Thyroid gland (tissue), 4 donors: Measurements from ENCODE around the gene RASA3. TPM values are rescaled to one million over a fixed set of nuclear protein-coding genes. Genes with fewer than 3 reads are reported as not detected.

ENCODE experiments used
- DNase-seq, 2 donors: peaks; one replicate each; pipeline ENCODE4 v3.0.0-alpha.2; 2019
- H3K27ac ChIP-seq, 3 donors: fragments of 200-600 bp; sonication (generic); 1 replicate in 2 of 3; 2 replicates in 1 of 3; pipeline ENCODE4 v1.5.1; 2016 to 2019; ENCODE audit warnings: mild to moderate bottlenecking in 1 of 3, moderate library complexity in 1 of 3
- H3K27me3 ChIP-seq: fragments of 200-600 bp; sonication (generic); one replicate; pipeline ENCODE4 v1.5.1; 2019
- H3K36me3 ChIP-seq, 2 donors: fragments of 200-600 bp; sonication (generic); one replicate each; pipeline ENCODE4 v1.5.1; 2016 to 2019
- H3K4me1 ChIP-seq, 2 donors: fragments of 200-600 bp; sonication (generic); one replicate each; pipeline ENCODE4 v1.5.1; 2017 to 2019
- H3K4me3 ChIP-seq, 3 donors: fragments of 200-600 bp; sonication (generic); replicated peaks in 1 of 3; 1 replicate in 2 of 3; 2 replicates in 1 of 3; pipeline ENCODE4 v1.5.1; 2016; ENCODE audit warnings: mild to moderate bottlenecking in 1 of 3
- H3K9me3 ChIP-seq: fragments of 200-600 bp; sonication (generic); one replicate; pipeline ENCODE4 v1.5.1; 2017
- POLR2A ChIP-seq, 2 donors: fragments of 450-650 bp; IDR thresholded peaks; one replicate each; pipeline ENCODE4 v1.6.1; 2017; ENCODE audit warnings: antibody characterized with exemption in 2 of 2, mild to moderate bottlenecking in 2 of 2, moderate library complexity in 1 of 2
- WGBS, 2 donors: methylation state at CpG; one replicate each; pipeline ENCODE4 v1.1.5; 2017; 5-methylcytosine and 5-hydroxymethylcytosine counted together
- intact Hi-C: fragments of 100-400 bp; cut with DNase I; formaldehyde crosslinking; loops from one replicate; pipeline ENCODE4 v1.15.1; 2023
- total RNA-seq, 4 donors: library from RNA; depleted of rRNA; stranded (reverse); fragments of >200 nt; gene quantifications; one replicate each; pipeline ENCODE4 v1.2.3, GENCODE V29; 2016
- TF ChIP-seq, protein P1 (sequence below), 6 experiments: fragments of 200-600 bp in 3 of 6; fragments of 450-650 bp in 3 of 6; sonication (generic) in 3 of 6; IDR thresholded peaks; one replicate each; pipeline ENCODE4 v1.5.1; 2016 to 2019; ENCODE audit warnings: antibody characterized with exemption in 6 of 6, mild to moderate bottlenecking in 2 of 6, inconsistent platforms in 1 of 6, moderate library complexity in 1 of 6

RASA3 gene
- total RNA-seq, 4 donors from 2014 or later: 22.3 to 32.3 (median 25.5) TPM

- H3K27ac ChIP-seq: peak overlapping the region; percentile 64 to 86 (median 66)
- WGBS, 2 donors: 76 to 82% methylated on average over 21 of the region's 21 CpGs
- intact Hi-C loops: no loop called here
- H3K27me3 ChIP-seq: no peaks in the 10 kb centered on the region
- no peak overlapping the region for H3K4me3 ChIP-seq
- peaks cover 17 to 35% of the 10 kb centered on the region in 2 donors for H3K4me1 ChIP-seq
- TF ChIP-seq, protein P1, sequence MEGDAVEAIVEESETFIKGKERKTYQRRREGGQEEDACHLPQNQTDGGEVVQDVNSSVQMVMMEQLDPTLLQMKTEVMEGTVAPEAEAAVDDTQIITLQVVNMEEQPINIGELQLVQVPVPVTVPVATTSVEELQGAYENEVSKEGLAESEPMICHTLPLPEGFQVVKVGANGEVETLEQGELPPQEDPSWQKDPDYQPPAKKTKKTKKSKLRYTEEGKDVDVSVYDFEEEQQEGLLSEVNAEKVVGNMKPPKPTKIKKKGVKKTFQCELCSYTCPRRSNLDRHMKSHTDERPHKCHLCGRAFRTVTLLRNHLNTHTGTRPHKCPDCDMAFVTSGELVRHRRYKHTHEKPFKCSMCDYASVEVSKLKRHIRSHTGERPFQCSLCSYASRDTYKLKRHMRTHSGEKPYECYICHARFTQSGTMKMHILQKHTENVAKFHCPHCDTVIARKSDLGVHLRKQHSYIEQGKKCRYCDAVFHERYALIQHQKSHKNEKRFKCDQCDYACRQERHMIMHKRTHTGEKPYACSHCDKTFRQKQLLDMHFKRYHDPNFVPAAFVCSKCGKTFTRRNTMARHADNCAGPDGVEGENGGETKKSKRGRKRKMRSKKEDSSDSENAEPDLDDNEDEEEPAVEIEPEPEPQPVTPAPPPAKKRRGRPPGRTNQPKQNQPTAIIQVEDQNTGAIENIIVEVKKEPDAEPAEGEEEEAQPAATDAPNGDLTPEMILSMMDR (IDR thresholded peaks at IDR 0.05): no peak
- TF ChIP-seq POLR2A (IDR thresholded peaks at IDR 0.05): peak in 1 of 2 donors; percentile 81
- DNase-seq: peak; percentile 40 to 51
- H3K36me3 ChIP-seq: peaks cover 5% of the 10 kb centered on the region in 2 donors
- H3K9me3 ChIP-seq: no peaks in the 10 kb centered on the region
Observed at GRCh38 chr13:113992276-113993005, 140.0 kb downstream of the RASA3 start.

DNA sequence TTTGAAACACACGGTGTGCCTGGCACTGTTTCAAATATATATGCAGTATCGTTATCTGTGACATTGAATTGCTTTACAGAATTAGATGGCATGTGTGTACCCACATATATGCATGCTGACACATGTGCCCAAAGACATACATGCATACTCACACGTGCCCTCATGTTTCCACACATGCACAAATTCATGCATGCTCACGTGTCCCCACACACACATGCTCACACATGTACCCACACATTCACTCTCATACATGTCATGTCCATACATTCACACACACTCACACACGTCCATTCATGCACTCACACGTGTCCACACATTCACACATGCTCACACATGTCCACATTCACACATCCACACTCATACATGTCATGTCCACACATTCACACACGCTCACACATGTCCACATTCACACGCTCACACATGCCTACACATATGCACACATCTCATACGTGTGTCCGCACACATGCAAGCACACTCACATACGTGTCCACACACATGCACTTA lies 140.7 kb downstream of the RASA3 start:
- DNase-seq: peak; percentile 0 to 4
- no peak overlapping the region for H3K4me3 ChIP-seq
- intact Hi-C loops: no loop called here
- no peaks in the 10 kb centered on the region for H3K9me3 ChIP-seq
- peak overlapping the region; percentile 64 to 86 (median 66) for H3K27ac ChIP-seq
- no peaks in the 10 kb centered on the region for H3K27me3 ChIP-seq
- WGBS, 2 donors: 83 to 87% methylated on average over 11 of the region's 11 CpGs
- TF ChIP-seq, protein P1 (IDR thresholded peaks at IDR 0.05): peak in 1 of 6 experiments; percentile 11
- TF ChIP-seq POLR2A (IDR thresholded peaks at IDR 0.05): no peak
- H3K36me3 ChIP-seq: peaks cover 5% of the 10 kb centered on the region in 2 donors
- peaks cover 17 to 33% of the 10 kb centered on the region in 2 donors for H3K4me1 ChIP-seq

DNA sequence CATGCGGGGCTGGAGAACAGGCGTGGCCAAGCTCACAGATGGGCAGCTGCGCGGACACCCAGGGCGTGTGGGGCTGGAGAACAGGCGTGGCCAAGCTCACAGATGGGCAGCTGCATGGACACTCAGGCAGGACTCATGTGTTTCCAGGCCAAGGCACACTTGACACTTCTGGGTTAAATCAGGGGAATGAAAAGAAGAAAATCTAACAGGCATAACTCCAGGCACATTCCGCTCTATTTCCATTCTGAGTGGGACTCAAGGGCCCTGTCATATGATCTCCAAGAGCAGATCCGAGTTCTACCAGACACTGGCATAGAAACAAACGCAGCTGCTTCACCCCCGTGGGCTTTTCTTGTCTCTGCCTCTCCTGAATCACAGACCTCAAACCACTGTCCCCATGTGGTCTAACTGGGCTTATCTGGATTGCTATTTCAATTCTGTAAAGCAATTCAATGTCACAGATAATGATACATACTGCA lies 141.2 kb downstream of the RASA3 start:
- peak; percentile 90 to 91 for DNase-seq
- WGBS, 2 donors: 23 to 40% methylated on average over 4 to 7 of the region's 10 CpGs
- Histone ChIP-seq H3K4me3 (no peak overlapping the region), H3K4me1 (peaks cover 17 to 33% of the 10 kb centered on the region in 2 donors), H3K9me3 (no peaks in the 10 kb centered on the region), H3K27ac (peak overlapping the region; percentile 64 to 86 (median 66)), H3K36me3 (peaks cover 3 to 5% of the 10 kb centered on the region in 2 donors), H3K27me3 (no peaks in the 10 kb centered on the region)
- intact Hi-C loops: no loop called here
- TF ChIP-seq, protein P1 (IDR thresholded peaks at IDR 0.05): no peak
- TF ChIP-seq POLR2A (IDR thresholded peaks at IDR 0.05): peak in 1 of 2 donors; percentile 62

DNA sequence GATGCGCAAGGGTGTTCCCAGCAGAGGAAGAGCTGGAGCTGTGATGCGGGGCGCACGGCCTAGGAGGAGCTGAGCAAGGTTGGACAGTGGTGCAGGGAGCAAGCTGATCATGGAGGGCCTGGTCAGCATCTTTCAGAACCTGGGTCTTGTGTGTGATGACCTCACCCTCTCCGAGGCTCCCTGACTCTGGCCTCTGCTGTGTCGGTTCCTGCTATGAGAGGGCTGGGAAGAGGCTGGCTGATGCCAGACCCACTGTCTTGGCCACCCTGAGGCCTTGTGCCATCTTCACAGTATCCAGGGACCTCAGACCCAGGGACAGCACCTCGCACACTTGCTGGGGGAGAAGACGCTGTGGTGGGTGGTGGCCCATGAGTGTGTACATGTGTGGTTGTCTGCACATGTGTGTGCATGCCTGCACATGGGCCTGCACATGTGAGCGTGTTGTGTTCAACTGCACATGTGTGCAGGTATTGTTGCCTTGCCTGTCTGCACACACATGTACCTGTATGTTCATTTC lies 142.0 kb downstream of the RASA3 start:
- Histone ChIP-seq H3K4me1 (peaks cover 17 to 33% of the 10 kb centered on the region in 2 donors), H3K27ac (peak overlapping the region; percentile 47 to 84 (median 70)), H3K27me3 (no peaks in the 10 kb centered on the region), H3K4me3 (no peak overlapping the region), H3K36me3 (peaks cover 0 to 5% of the 10 kb centered on the region in 2 donors), H3K9me3 (no peaks in the 10 kb centered on the region)
- intact Hi-C loops: no loop called here
- 98 to 100% methylated on average over 6 to 7 of the region's 9 CpGs for WGBS, 2 donors
- DNase-seq: peak; percentile 5 to 7
- TF ChIP-seq POLR2A (IDR thresholded peaks at IDR 0.05): no peak
- TF ChIP-seq, protein P1 (IDR thresholded peaks at IDR 0.05): no peak
